H9 (cell line): ENCODE data around the gene CASTOR1. TPM values are rescaled to one million over a fixed set of nuclear protein-coding genes. Genes with fewer than 3 reads are reported as not detected.

Source experiments
- DNase-seq: peaks from one replicate; pipeline ENCODE4 v3.0.0-alpha.2; 2017
- H2AFZ ChIP-seq: one replicate; pipeline ENCODE4 v1.6.1; 2013; ENCODE audit warnings: mild to moderate bottlenecking, low read length, control low read depth, moderate library complexity
- H2AK5ac ChIP-seq: 2 replicates; pipeline ENCODE4 v1.6.1; 2013; ENCODE audit warnings: low read length, control low read depth, mixed read lengths; ENCODE audit not compliant: insufficient read length
- H2BK120ac ChIP-seq: one replicate; pipeline ENCODE4 v1.6.1; 2013; ENCODE audit warnings: low read depth, mild to moderate bottlenecking, low read length, control low read depth, inconsistent platforms; ENCODE audit not compliant: poor library complexity, severe bottlenecking
- H2BK12ac ChIP-seq: 2 replicates; pipeline ENCODE4 v1.6.1; 2013; ENCODE audit warnings: low read length, control low read depth, mixed read lengths, low read depth; ENCODE audit not compliant: insufficient read length
- H2BK15ac ChIP-seq: 2 replicates; pipeline ENCODE4 v1.6.1; 2013; ENCODE audit warnings: low read depth, low read length, control low read depth
- H2BK20ac ChIP-seq: one replicate; pipeline ENCODE4 v1.6.1; 2013; ENCODE audit warnings: low read depth, mild to moderate bottlenecking, low read length, control low read depth, inconsistent platforms; ENCODE audit not compliant: poor library complexity, severe bottlenecking
- H2BK5ac ChIP-seq: 2 replicates; pipeline ENCODE4 v1.6.1; 2013; ENCODE audit warnings: low read length, control low read depth, mixed read lengths; ENCODE audit not compliant: insufficient read length
- H3K14ac ChIP-seq: 2 replicates; pipeline ENCODE4 v1.6.1; 2013; ENCODE audit warnings: low read length, control low read depth; ENCODE audit not compliant: insufficient read depth
- H3K18ac ChIP-seq: 2 replicates; pipeline ENCODE4 v1.6.1; 2013; ENCODE audit warnings: low read depth, mild to moderate bottlenecking, mixed read lengths, low read length, control low read depth; ENCODE audit not compliant: insufficient read length
- H3K23ac ChIP-seq: 2 replicates; pipeline ENCODE4 v1.6.1; 2013; ENCODE audit warnings: low read length, control low read depth, mixed read lengths, low read depth; ENCODE audit not compliant: insufficient read length
- H3K23me2 ChIP-seq: 2 replicates; pipeline ENCODE4 v1.6.1; 2013; ENCODE audit warnings: low read depth, mild to moderate bottlenecking, mixed read lengths, low read length, control low read depth; ENCODE audit not compliant: insufficient read length, poor library complexity, severe bottlenecking
- H3K27ac ChIP-seq: 2 replicates; pipeline ENCODE4 v1.5.1; 2013; ENCODE audit warnings: low read length, control low read depth, mixed read lengths, low read depth; ENCODE audit not compliant: insufficient read length
- H3K27me3 ChIP-seq: 2 replicates; pipeline ENCODE4 v1.6.1; 2013; ENCODE audit warnings: low read length, control low read depth, inconsistent platforms; ENCODE audit not compliant: insufficient read depth
- H3K4ac ChIP-seq: 2 replicates; pipeline ENCODE4 v1.6.1; 2013; ENCODE audit warnings: low read depth, mild to moderate bottlenecking, control low read depth, inconsistent platforms, low read length, moderate library complexity
- H3K4me1 ChIP-seq: 2 replicates; pipeline ENCODE4 v1.6.1; 2013; ENCODE audit warnings: low read length, control low read depth, inconsistent platforms; ENCODE audit not compliant: insufficient read depth
- H3K4me2 ChIP-seq: 2 replicates; pipeline ENCODE4 v1.6.1; 2013; ENCODE audit warnings: low read length, control low read depth, mixed read lengths; ENCODE audit not compliant: insufficient read length, insufficient read depth
- H3K56ac ChIP-seq: 2 replicates; pipeline ENCODE4 v1.6.1; 2013; ENCODE audit warnings: low read depth, mild to moderate bottlenecking, mixed read lengths, low read length, control low read depth; ENCODE audit not compliant: insufficient read length
- H3K79me1 ChIP-seq: 2 replicates; pipeline ENCODE4 v1.6.1; 2013; ENCODE audit warnings: low read depth, mild to moderate bottlenecking, moderate library complexity, low read length, control low read depth, inconsistent platforms; ENCODE audit not compliant: insufficient read depth, poor library complexity, severe bottlenecking
- H3K79me2 ChIP-seq: 2 replicates; pipeline ENCODE4 v1.6.1; 2013; ENCODE audit warnings: low read length, control low read depth, inconsistent platforms; ENCODE audit not compliant: insufficient read depth
- H3K9ac ChIP-seq: 2 replicates; pipeline ENCODE4 v1.6.1; 2013; ENCODE audit warnings: low read length, control low read depth, mixed read lengths; ENCODE audit not compliant: insufficient read length; ENCODE audit errors: extremely low read depth
- H3K9me3 ChIP-seq: one replicate; pipeline ENCODE4 v1.6.1; 2013; ENCODE audit warnings: low read depth, low read length, inconsistent platforms; ENCODE audit not compliant: control insufficient read depth
- H3T11ph ChIP-seq: one replicate; pipeline ENCODE4 v1.6.1; 2013; ENCODE audit warnings: mild to moderate bottlenecking, low read length, control low read depth, inconsistent platforms
- H4K20me1 ChIP-seq: one replicate; pipeline ENCODE4 v1.6.1; 2013; ENCODE audit not compliant: control insufficient read depth, insufficient read length, insufficient read depth
- H4K5ac ChIP-seq: 2 replicates; pipeline ENCODE4 v1.6.1; 2013; ENCODE audit warnings: low read depth, mild to moderate bottlenecking, mixed read lengths, low read length, control low read depth; ENCODE audit not compliant: insufficient read length
- H4K8ac ChIP-seq: replicated peaks from 2 replicates; pipeline ENCODE4 v1.6.1; 2013; ENCODE audit warnings: low read length, control low read depth, mixed read lengths, low read depth; ENCODE audit not compliant: insufficient read length
- H4K91ac ChIP-seq: 2 replicates; pipeline ENCODE4 v1.6.1; 2013; ENCODE audit warnings: low read depth, mild to moderate bottlenecking, moderate library complexity, mixed read lengths, low read length, control low read depth; ENCODE audit not compliant: insufficient read length
- H3K27ac Mint-ChIP-seq, 3 experiments: 2 replicates in 2 of 3; 3 replicates in 1 of 3; pipeline ENCODE4 v1.8.0; 2020 to 2021; ENCODE audit warnings: mixed read lengths in 3 of 3, mild to moderate bottlenecking in 1 of 3, moderate library complexity in 1 of 3
- H3K27me3 Mint-ChIP-seq: 2 replicates; pipeline ENCODE4 v1.8.0; 2021; ENCODE audit warnings: low read depth, mild to moderate bottlenecking, moderate library complexity, mixed read lengths
- H3K36me3 Mint-ChIP-seq, 3 experiments: 2 replicates in 2 of 3; 3 replicates in 1 of 3; pipeline ENCODE4 v1.8.0; 2020 to 2021; ENCODE audit warnings: low read depth in 3 of 3, mixed read lengths in 3 of 3; ENCODE audit not compliant: insufficient read depth in 1 of 3
- H3K4me1 Mint-ChIP-seq, 2 experiments: 2 replicates each; pipeline ENCODE4 v1.8.0; 2020; ENCODE audit warnings: mixed read lengths in 2 of 2
- H3K4me3 Mint-ChIP-seq, 2 experiments: 2 replicates in 1 of 2; 3 replicates in 1 of 2; pipeline ENCODE4 v1.8.0; 2020 to 2021; ENCODE audit warnings: mild to moderate bottlenecking in 2 of 2, mixed read lengths in 2 of 2, moderate library complexity in 1 of 2
- H3K9me3 Mint-ChIP-seq, 2 experiments: 2 replicates in 1 of 2; 3 replicates in 1 of 2; pipeline ENCODE4 v1.8.0; 2020; ENCODE audit warnings: mild to moderate bottlenecking in 2 of 2, mixed read lengths in 2 of 2, moderate library complexity in 1 of 2
- WGBS: extraction: QIAGEN DNeasy Blood & Tissue Kit; methylation state at CpG from one replicate; pipeline ENCODE4 v1.1.7; 2013; ENCODE audit warnings: missing lambda C conversion rate, low lambda C conversion rate, mixed read lengths; ENCODE audit not compliant: insufficient read length; ENCODE audit errors: extremely low coverage; 5-methylcytosine and 5-hydroxymethylcytosine counted together
- total RNA-seq: library from RNA; stranded (reverse); gene quantifications from 2 replicates; pipeline ENCODE4 v1.2.1, GENCODE V29; 2021
- TF ChIP-seq, protein P1 (sequence below): fragments of 200-600 bp; sonication (generic); conservative IDR thresholded peaks from 3 replicates; pipeline ENCODE4 v1.8.0; 2021; ENCODE audit warnings: antibody characterized with exemption, mild to moderate bottlenecking

Gene CASTOR1
- total RNA-seq, 1 experiment from 2014 or later: 8.8 TPM

DNA sequence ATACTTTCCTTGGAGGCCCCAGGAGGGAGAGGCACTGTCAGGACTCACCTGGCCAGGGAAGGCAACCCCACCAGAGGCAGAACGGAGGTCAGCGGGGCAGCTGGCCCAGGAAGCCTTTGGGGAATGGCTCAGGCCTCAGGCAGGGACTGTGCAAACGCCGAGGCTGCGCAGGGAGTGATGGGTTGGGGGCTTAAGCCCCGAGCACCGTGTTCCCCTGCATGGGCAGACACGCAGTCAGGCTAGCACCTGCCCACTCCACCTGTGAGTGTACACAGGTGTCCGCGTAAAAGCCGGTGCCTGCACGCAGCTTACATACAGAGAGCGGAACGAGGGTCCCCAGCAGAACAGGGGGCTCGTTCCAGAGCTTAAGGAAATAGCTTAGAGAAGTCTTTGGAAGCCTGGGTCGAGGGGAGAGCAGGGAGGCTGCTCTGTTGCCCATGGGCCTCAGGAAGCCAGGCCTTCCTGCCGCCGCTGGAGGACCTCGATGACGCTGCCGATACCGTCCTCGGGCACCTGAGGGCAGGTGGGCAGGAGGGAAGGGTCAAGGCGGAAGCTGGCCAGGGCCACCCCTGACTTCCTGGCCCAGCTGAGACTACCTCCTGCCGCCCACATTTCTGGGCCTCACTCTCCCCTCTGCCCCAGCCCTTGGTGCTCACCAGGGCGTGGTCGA lies 4.0 kb downstream of the CASTOR1 start:
- H3K4ac ChIP-seq: no peak overlapping the region
- H3K27me3 Mint-ChIP-seq: no peaks in the 10 kb centered on the region
- peaks cover 8% of the 10 kb centered on the region for H3K23me2 ChIP-seq
- H2AK5ac ChIP-seq: no peak overlapping the region
- H2BK12ac ChIP-seq: no peak overlapping the region
- H3K18ac ChIP-seq: no peak overlapping the region
- H4K5ac ChIP-seq: no peak overlapping the region
- no peak overlapping the region for H3K23ac ChIP-seq
- H3K27ac ChIP-seq: no peak overlapping the region
- H4K91ac ChIP-seq: no peak overlapping the region
- no CpG with 5 or more reads among the region's 27 CpGs for WGBS
- no peak overlapping the region for H2BK15ac ChIP-seq
- no peak overlapping the region for H2BK20ac ChIP-seq
- no peaks in the 10 kb centered on the region for H4K20me1 ChIP-seq
- no peaks in the 10 kb centered on the region for H3K79me2 ChIP-seq
- no peak overlapping the region for H3K4me3 Mint-ChIP-seq
- no peaks in the 10 kb centered on the region; the same call in 1 of the 2 replicates for H3K4me1 ChIP-seq
- H2AFZ ChIP-seq: no peak overlapping the region
- H3K9me3 Mint-ChIP-seq: no peaks in the 10 kb centered on the region
- 0 out of 7 replicates have a peak overlapping the region, but pooled peaks of 1 of the 3 experiments have one; percentile 59 for H3K27ac Mint-ChIP-seq
- no peak overlapping the region for H4K8ac ChIP-seq
- no peak for DNase-seq
- no peaks in the 10 kb centered on the region for H3K79me1 ChIP-seq
- no peaks in the 10 kb centered on the region for H3K27me3 ChIP-seq
- H3K56ac ChIP-seq: no peak overlapping the region
- H3K9me3 ChIP-seq: no peaks in the 10 kb centered on the region
- H3K9ac ChIP-seq: no peak overlapping the region
- H3K36me3 Mint-ChIP-seq: peaks cover 0 to 2% (median 0%) of the 10 kb centered on the region in 3 experiments; a peak in 1 of 7 replicates
- H3T11ph ChIP-seq: no peak overlapping the region
- TF ChIP-seq, protein P1, sequence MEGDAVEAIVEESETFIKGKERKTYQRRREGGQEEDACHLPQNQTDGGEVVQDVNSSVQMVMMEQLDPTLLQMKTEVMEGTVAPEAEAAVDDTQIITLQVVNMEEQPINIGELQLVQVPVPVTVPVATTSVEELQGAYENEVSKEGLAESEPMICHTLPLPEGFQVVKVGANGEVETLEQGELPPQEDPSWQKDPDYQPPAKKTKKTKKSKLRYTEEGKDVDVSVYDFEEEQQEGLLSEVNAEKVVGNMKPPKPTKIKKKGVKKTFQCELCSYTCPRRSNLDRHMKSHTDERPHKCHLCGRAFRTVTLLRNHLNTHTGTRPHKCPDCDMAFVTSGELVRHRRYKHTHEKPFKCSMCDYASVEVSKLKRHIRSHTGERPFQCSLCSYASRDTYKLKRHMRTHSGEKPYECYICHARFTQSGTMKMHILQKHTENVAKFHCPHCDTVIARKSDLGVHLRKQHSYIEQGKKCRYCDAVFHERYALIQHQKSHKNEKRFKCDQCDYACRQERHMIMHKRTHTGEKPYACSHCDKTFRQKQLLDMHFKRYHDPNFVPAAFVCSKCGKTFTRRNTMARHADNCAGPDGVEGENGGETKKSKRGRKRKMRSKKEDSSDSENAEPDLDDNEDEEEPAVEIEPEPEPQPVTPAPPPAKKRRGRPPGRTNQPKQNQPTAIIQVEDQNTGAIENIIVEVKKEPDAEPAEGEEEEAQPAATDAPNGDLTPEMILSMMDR: no peak
- H3K4me2 ChIP-seq: no peak overlapping the region
- no peak overlapping the region; the same call in 1 of the 2 replicates for H3K14ac ChIP-seq
- H2BK5ac ChIP-seq: no peak overlapping the region
- peaks cover 5 to 11% of the 10 kb centered on the region in 2 experiments for H3K4me1 Mint-ChIP-seq
- no peak overlapping the region for H2BK120ac ChIP-seq
